ENCODE data around the gene AKAP13. TPM values are rescaled to one million over a fixed set of nuclear protein-coding genes. Genes with fewer than 3 reads are reported as not detected.
"Not testable (repeated sequence)": the region's sequence is repeated elsewhere in the genome, so short reads cannot be mapped to it uniquely, and the experiment has no call there.

Gene AKAP13
- total RNA-seq, 1 donor from 2014 or later, result 73.8 TPM

DNA sequence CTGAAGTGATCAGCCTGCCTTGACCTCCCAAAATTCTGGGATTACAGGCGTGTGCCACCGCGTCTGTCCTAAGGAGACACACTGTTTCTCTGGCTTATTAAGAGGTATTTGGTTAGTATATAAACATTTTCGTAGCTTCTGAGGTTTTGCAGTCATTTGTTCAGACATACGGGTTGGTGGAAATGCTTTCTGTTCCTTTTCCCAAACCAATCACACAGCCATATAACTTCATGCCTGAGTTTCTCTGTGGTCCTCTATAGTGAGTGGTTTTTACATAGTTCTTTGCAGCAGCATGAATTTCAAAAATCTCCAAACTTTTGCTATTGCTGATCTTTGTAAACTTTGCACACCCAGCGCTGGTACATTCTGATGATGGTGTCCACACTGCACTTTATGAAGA is 100.5 kb downstream of the AKAP13 start:
- Histone ChIP-seq H3K9ac (no peak overlapping the region), H3K9me3 (ENCODE audit: low read depth) (no peaks in the 10 kb centered on the region), H3K4me1 (peaks cover 43% of the 10 kb centered on the region), H4K20me1 (ENCODE audit: low read depth) (peaks cover 75% of the 10 kb centered on the region), H3K79me2 (ENCODE audit: low read depth) (peaks cover 87% of the 10 kb centered on the region), H3K4me2 (no peak overlapping the region), H3K4me3 (no peak overlapping the region), H3K27me3 (no peaks in the 10 kb centered on the region), H2AFZ (replicated peaks) (no peak overlapping the region), H3F3A (ENCODE audit: low read depth) (peaks cover 5% of the 10 kb centered on the region), H3K36me3 (no peaks in the 10 kb centered on the region), H3K27ac (no peak overlapping the region)
- Mint-ChIP-seq H3K9me3 (no peaks in the 10 kb centered on the region), H3K27ac (peak overlapping the region; percentile 44), H3K36me3 (no peaks in the 10 kb centered on the region), H3K4me3 (no peak overlapping the region), H3K27me3 (ENCODE audit: insufficient read depth, low read depth) (peaks cover 2% of the 10 kb centered on the region), H3K4me1 (peaks cover 76% of the 10 kb centered on the region)
- TF ChIP-seq, protein P1, sequence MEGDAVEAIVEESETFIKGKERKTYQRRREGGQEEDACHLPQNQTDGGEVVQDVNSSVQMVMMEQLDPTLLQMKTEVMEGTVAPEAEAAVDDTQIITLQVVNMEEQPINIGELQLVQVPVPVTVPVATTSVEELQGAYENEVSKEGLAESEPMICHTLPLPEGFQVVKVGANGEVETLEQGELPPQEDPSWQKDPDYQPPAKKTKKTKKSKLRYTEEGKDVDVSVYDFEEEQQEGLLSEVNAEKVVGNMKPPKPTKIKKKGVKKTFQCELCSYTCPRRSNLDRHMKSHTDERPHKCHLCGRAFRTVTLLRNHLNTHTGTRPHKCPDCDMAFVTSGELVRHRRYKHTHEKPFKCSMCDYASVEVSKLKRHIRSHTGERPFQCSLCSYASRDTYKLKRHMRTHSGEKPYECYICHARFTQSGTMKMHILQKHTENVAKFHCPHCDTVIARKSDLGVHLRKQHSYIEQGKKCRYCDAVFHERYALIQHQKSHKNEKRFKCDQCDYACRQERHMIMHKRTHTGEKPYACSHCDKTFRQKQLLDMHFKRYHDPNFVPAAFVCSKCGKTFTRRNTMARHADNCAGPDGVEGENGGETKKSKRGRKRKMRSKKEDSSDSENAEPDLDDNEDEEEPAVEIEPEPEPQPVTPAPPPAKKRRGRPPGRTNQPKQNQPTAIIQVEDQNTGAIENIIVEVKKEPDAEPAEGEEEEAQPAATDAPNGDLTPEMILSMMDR (IDR thresholded peaks at IDR 0.05), result no peak
- TF ChIP-seq EZH2phosphoT487 (IDR thresholded peaks at IDR 0.05), result no peak
- TF ChIP-seq EZH2 (IDR thresholded peaks at IDR 0.05), result no peak
- DNase-seq (ENCODE audit: low spot score), result no peak

DNA sequence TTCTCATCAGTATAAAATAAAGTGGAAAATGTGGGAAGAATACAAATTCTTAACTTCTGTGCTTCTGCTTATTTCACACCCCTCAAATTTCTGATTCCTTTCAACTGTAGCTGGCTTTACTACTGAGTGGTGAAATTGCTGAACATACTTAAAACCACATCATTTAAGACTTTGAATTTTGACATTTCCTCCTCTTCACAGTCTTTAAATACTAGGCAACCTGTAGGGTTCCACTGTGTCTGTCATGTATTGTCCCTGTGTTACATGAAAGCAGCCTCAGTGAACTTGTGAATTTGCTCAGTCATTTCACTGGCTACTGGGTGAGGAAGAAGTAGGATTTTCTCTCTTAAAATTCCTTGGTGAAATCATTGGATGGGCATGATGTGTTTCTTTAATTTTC is 101.1 kb downstream of the AKAP13 start:
- H3K4me1 Mint-ChIP-seq, result peaks cover 77% of the 10 kb centered on the region
- H4K20me1 ChIP-seq (ENCODE audit: low read depth), result peaks cover 76% of the 10 kb centered on the region
- H3K4me3 Mint-ChIP-seq; H3K27ac Mint-ChIP-seq; H3K9me3 Mint-ChIP-seq; H3K9ac ChIP-seq; H3K36me3 Mint-ChIP-seq; DNase-seq (ENCODE audit: low spot score); H2AFZ ChIP-seq (replicated peaks); H3K36me3 ChIP-seq; H3K4me3 ChIP-seq; H3K27me3 ChIP-seq; H3K27ac ChIP-seq; H3K9me3 ChIP-seq (ENCODE audit: low read depth); H3K27me3 Mint-ChIP-seq (ENCODE audit: insufficient read depth, low read depth); H3F3A ChIP-seq (ENCODE audit: low read depth): not testable (repeated sequence)
- peak overlapping the region; percentile 34 for H3K4me2 ChIP-seq
- H3K4me1 ChIP-seq, result peaks cover 42% of the 10 kb centered on the region
- peaks cover 87% of the 10 kb centered on the region for H3K79me2 ChIP-seq (ENCODE audit: low read depth)

DNA sequence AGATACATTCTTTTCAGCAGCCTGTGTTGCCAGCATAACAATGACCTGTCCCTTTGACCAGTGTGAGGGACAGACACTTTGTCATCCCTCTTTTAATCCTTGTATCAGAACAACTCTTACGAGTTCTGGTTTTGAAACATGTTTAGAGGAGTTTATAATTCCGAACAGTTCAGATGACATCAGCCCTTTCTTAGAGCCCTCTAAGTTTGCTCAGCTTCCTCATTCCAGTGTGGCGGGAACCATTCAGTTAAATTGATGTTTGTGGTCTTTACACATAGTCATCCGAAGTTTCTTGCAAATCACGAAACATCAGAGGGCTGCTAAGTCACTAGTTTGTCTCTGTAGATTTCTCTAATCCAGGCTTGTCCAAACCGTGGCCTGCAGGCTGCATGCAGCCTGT is 102.5 kb downstream of the AKAP13 start:
- Histone ChIP-seq H3K27me3 (no peaks in the 10 kb centered on the region), H3F3A (ENCODE audit: low read depth) (peaks cover 5% of the 10 kb centered on the region), H4K20me1 (ENCODE audit: low read depth) (peaks cover 81% of the 10 kb centered on the region), H3K36me3 (no peaks in the 10 kb centered on the region), H3K9me3 (ENCODE audit: low read depth) (no peaks in the 10 kb centered on the region), H3K4me1 (peaks cover 41% of the 10 kb centered on the region), H2AFZ (replicated peaks) (no peak overlapping the region), H3K9ac (no peak overlapping the region), H3K4me2 (no peak overlapping the region), H3K27ac (peak overlapping the region; percentile 4), H3K79me2 (ENCODE audit: low read depth) (peaks cover 88% of the 10 kb centered on the region), H3K4me3 (no peak overlapping the region)
- peak; percentile 33 for DNase-seq (ENCODE audit: low spot score)
- Mint-ChIP-seq H3K36me3 (peaks cover 1% of the 10 kb centered on the region), H3K4me3 (no peak overlapping the region), H3K9me3 (no peaks in the 10 kb centered on the region), H3K4me1 (peaks cover 69% of the 10 kb centered on the region), H3K27ac (peak overlapping the region; percentile 84), H3K27me3 (ENCODE audit: insufficient read depth, low read depth) (peaks cover 2% of the 10 kb centered on the region)
- TF ChIP-seq, protein P1 (IDR thresholded peaks at IDR 0.05), result no peak
- TF ChIP-seq EZH2phosphoT487 (IDR thresholded peaks at IDR 0.05) (no peak), EZH2 (IDR thresholded peaks at IDR 0.05) (no peak)

DNA sequence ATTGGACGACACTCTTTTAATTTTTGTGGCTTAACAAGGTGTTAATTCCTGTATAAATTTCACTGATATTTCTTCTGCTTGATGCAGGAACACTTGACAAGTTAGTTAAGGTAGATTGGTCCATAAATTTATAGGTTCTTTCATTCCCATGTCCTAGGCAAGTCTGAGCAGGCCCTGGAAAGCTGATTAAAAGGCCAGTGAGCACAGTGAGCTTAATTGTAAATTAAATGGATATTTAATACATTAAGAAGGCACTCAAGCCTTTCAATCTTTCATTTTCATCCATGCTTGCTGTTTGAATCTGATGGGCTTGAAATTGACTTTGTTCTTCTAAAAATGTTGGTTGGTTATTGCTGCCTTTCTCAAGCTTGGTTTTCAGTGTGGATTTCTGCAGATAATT is 103.6 kb downstream of the AKAP13 start:
- H3F3A ChIP-seq (ENCODE audit: low read depth); H3K36me3 Mint-ChIP-seq: not testable (repeated sequence)
- H3K4me1 ChIP-seq, result peaks cover 33% of the 10 kb centered on the region

DNA sequence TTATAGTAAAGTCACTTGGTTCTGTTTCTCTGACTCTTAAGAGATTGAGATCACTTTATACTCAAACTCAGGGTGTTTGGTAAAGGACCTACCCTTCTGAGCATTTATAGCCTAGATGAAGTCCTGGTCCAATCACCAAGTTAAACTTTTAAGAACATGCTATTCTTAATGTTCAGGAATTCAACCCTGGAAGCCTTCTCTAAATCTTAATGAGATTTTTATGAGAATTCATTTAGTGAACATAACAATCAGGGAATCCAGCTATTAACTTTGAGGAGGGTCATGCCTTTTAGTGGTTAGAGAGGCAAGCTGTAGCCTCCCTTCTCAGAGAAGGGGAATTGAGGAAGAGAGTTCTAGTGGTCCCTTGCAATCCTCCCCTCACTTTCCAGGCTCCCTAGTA is 104.5 kb downstream of the AKAP13 start:
- H3K4me1 Mint-ChIP-seq, result peaks cover 60% of the 10 kb centered on the region
- H3K79me2 ChIP-seq (ENCODE audit: low read depth), result peaks cover 85% of the 10 kb centered on the region
- H3K27ac ChIP-seq, result peak overlapping the region; percentile 55
- H3F3A ChIP-seq (ENCODE audit: low read depth); H2AFZ ChIP-seq (replicated peaks); H3K9me3 Mint-ChIP-seq; H3K36me3 Mint-ChIP-seq; H3K4me2 ChIP-seq; H3K4me3 ChIP-seq; DNase-seq (ENCODE audit: low spot score); H3K4me3 Mint-ChIP-seq; H3K27me3 ChIP-seq; H3K9me3 ChIP-seq (ENCODE audit: low read depth); H3K27me3 Mint-ChIP-seq (ENCODE audit: insufficient read depth, low read depth); H3K9ac ChIP-seq; H3K36me3 ChIP-seq; H3K27ac Mint-ChIP-seq: not testable (repeated sequence)
- peaks cover 69% of the 10 kb centered on the region for H4K20me1 ChIP-seq (ENCODE audit: low read depth)
- peaks cover 25% of the 10 kb centered on the region for H3K4me1 ChIP-seq

More for the DNA sequence above, 103.6 kb downstream of the AKAP13 start:
- not testable (repeated sequence) for H3K27ac Mint-ChIP-seq; H3K36me3 ChIP-seq; H2AFZ ChIP-seq (replicated peaks); H3K4me3 ChIP-seq; H3K9me3 ChIP-seq (ENCODE audit: low read depth); H3K9me3 Mint-ChIP-seq; H3K4me3 Mint-ChIP-seq; H3K27ac ChIP-seq; H3K4me2 ChIP-seq; H3K27me3 Mint-ChIP-seq (ENCODE audit: insufficient read depth, low read depth); DNase-seq (ENCODE audit: low spot score); H3K27me3 ChIP-seq; H3K9ac ChIP-seq
- peaks cover 66% of the 10 kb centered on the region for H3K4me1 Mint-ChIP-seq
- H4K20me1 ChIP-seq (ENCODE audit: low read depth), result peaks cover 79% of the 10 kb centered on the region
- peaks cover 86% of the 10 kb centered on the region for H3K79me2 ChIP-seq (ENCODE audit: low read depth)

Data from neural progenitor cell (in vitro differentiated cells).